Right renal pelvis (tissue), 4 donors: ENCODE results near the gene CDK10. TPM values are rescaled to one million over a fixed set of nuclear protein-coding genes. Genes with fewer than 3 reads are reported as not detected.

Source experiments
- DNase-seq, 4 donors: peaks; one replicate each; pipeline ENCODE4 v3.0.0-alpha.2; 2013; ENCODE audit warnings: low read depth in 4 of 4, low spot score in 3 of 4, missing footprints in 1 of 4
- polyA plus RNA-seq, 4 donors: library from polyadenylated mRNA; unstranded; fragments of 120-200 nt; gene quantifications; one replicate each; pipeline ENCODE4 v1.2.1, GENCODE V29; 2013; ENCODE audit not compliant: insufficient read length in 4 of 4

CDK10 gene
- polyA plus RNA-seq, 4 donors, result 91.2 to 110 (median 99.6) TPM

GRCh38 chr16:89710709-89711564, 24.4 kb downstream of the CDK10 start:
- no peak for DNase-seq

- no peak for DNase-seq
Observed at GRCh38 chr16:89711601-89712273, 25.2 kb downstream of the CDK10 start.

GRCh38 chr16:89712274-89712781, 25.8 kb downstream of the CDK10 start:
- DNase-seq, result no peak

GRCh38 chr16:89716493-89716892, 30.0 kb downstream of the CDK10 start:
- DNase-seq, result no peak

GRCh38 chr16:89716916-89717687, 30.6 kb downstream of the CDK10 start:
- no peak for DNase-seq

GRCh38 chr16:89717688-89718505, 31.4 kb downstream of the CDK10 start:
- no peak for DNase-seq

- no peak for DNase-seq
Observed at GRCh38 chr16:89720551-89720812, 34.0 kb downstream of the CDK10 start.

- DNase-seq, result peak in 2 of 4 donors; percentile 63 to 65
Observed at GRCh38 chr16:89720813-89721545, 34.5 kb downstream of the CDK10 start, which contains the start of the genes VPS9D1 and ZNF276. VPS9D1 (minus strand) TSS chr16:89720898; CDS start chr16:89720861, 37 bp downstream. ZNF276 (plus strand) TSS chr16:89721537; CDS start chr16:89721641, 104 bp downstream.

GRCh38 chr16:89721546-89722391, 35.3 kb downstream of the CDK10 start:
- DNase-seq, result peak in 1 of 4 donors; percentile 23

GRCh38 chr16:89722392-89723278, 36.1 kb downstream of the CDK10 start:
- DNase-seq, result no peak

GRCh38 chr16:89723279-89724250, 37.1 kb downstream of the CDK10 start:
- DNase-seq, result no peak

GRCh38 chr16:89727406-89728120, 41.1 kb downstream of the CDK10 start:
- DNase-seq, result no peak

- no peak for DNase-seq
Observed at GRCh38 chr16:89729293-89729692, 42.8 kb downstream of the CDK10 start.

- no peak for DNase-seq
Observed at GRCh38 chr16:89729863-89730593, 43.5 kb downstream of the CDK10 start.

- DNase-seq, result no peak
Observed at GRCh38 chr16:89730610-89731234, 44.2 kb downstream of the CDK10 start.
